ENCODE data around the gene SCN2B. TPM values are rescaled to one million over a fixed set of nuclear protein-coding genes. Genes with fewer than 3 reads are reported as not detected.

The SCN2B gene
- total RNA-seq, 6 experiments from 2014 or later = not detected

GRCh38 chr11:118168316-118168715 is 8.1 kb downstream of the SCN2B start:
- DNase-seq (peak in 1 of 3 donors; percentile 41), ATAC-seq (no peak)
- Histone ChIP-seq H3K36me3 (no peaks in the 10 kb centered on the region), H3K9me3 (no peaks in the 10 kb centered on the region), H3K4me1 (peaks cover 0 to 5% (median 0%) of the 10 kb centered on the region in 4 donors), H3K4me3 (no peak overlapping the region), H3K27ac (no peak overlapping the region), H3K27me3 (no peaks in the 10 kb centered on the region)
- intact Hi-C loops (cut with DNase I) = no loop called here
- WGBS (ENCODE audit: insufficient coverage, low coverage, low lambda C conversion rate, missing lambda C conversion rate) = no CpG with 5 or more reads among the region's 8 CpGs
- TF ChIP-seq POLR2A (IDR thresholded peaks at IDR 0.05) = no peak
- TF ChIP-seq CTCF (IDR thresholded peaks at IDR 0.05) = no peak

- DNase-seq (peak in 1 of 3 donors; percentile 27), ATAC-seq (no peak)
- H3K36me3 ChIP-seq = no peaks in the 10 kb centered on the region
- H3K27ac ChIP-seq = no peak overlapping the region
- no peaks in the 10 kb centered on the region for H3K9me3 ChIP-seq
- peaks cover 0 to 5% (median 0%) of the 10 kb centered on the region in 4 donors for H3K4me1 ChIP-seq
- H3K4me3 ChIP-seq = no peak overlapping the region
- WGBS (ENCODE audit: insufficient coverage, low coverage, low lambda C conversion rate, missing lambda C conversion rate) = 60% methylated on average over 5 of the region's 12 CpGs
- H3K27me3 ChIP-seq = no peaks in the 10 kb centered on the region
- intact Hi-C loops (cut with DNase I) = no loop called here
- TF ChIP-seq CTCF (IDR thresholded peaks at IDR 0.05) = no peak
- no peak for TF ChIP-seq POLR2A (IDR thresholded peaks at IDR 0.05)
Observed at GRCh38 chr11:118167906-118168305, 8.5 kb downstream of the SCN2B start.

GRCh38 chr11:118167253-118167652 is 9.2 kb downstream of the SCN2B start:
- Histone ChIP-seq H3K4me3 (no peak overlapping the region), H3K27me3 (no peaks in the 10 kb centered on the region), H3K9me3 (no peaks in the 10 kb centered on the region), H3K27ac (no peak overlapping the region), H3K4me1 (peaks cover 0 to 5% (median 0%) of the 10 kb centered on the region in 4 donors), H3K36me3 (no peaks in the 10 kb centered on the region)
- DNase-seq (no peak), ATAC-seq (no peak)
- WGBS (ENCODE audit: insufficient coverage, low coverage, low lambda C conversion rate, missing lambda C conversion rate) = 72% methylated on average over 2 of the region's 2 CpGs
- no peak for TF ChIP-seq POLR2A (IDR thresholded peaks at IDR 0.05)
- TF ChIP-seq CTCF (IDR thresholded peaks at IDR 0.05) = no peak
- intact Hi-C loops (cut with DNase I) = no loop called here

GRCh38 chr11:118166641-118167040 is 9.8 kb downstream of the SCN2B start:
- WGBS (ENCODE audit: insufficient coverage, low coverage, low lambda C conversion rate, missing lambda C conversion rate) = 80% methylated on average over 7 of the region's 17 CpGs
- H3K27me3 ChIP-seq = no peaks in the 10 kb centered on the region
- DNase-seq (peak in 1 of 3 donors; percentile 31), ATAC-seq (no peak)
- H3K4me1 ChIP-seq = peaks cover 0 to 3% (median 0%) of the 10 kb centered on the region in 4 donors
- TF ChIP-seq CTCF (IDR thresholded peaks at IDR 0.05) = no peak
- TF ChIP-seq POLR2A (IDR thresholded peaks at IDR 0.05) = no peak
- H3K9me3 ChIP-seq = no peaks in the 10 kb centered on the region
- no peak overlapping the region for H3K4me3 ChIP-seq
- H3K27ac ChIP-seq = no peak overlapping the region
- intact Hi-C loops (cut with DNase I) = no loop called here
- H3K36me3 ChIP-seq = no peaks in the 10 kb centered on the region

GRCh38 chr11:118164885-118165284 is 11.6 kb downstream of the SCN2B start:
- no peak overlapping the region for H3K4me3 ChIP-seq
- ATAC-seq (no peak), DNase-seq (peak in 1 of 3 donors; percentile 26)
- H3K4me1 ChIP-seq = no peaks in the 10 kb centered on the region
- H3K27ac ChIP-seq = no peak overlapping the region
- 20% methylated on average over 1 of the region's 2 CpGs for WGBS (ENCODE audit: insufficient coverage, low coverage, low lambda C conversion rate, missing lambda C conversion rate)
- TF ChIP-seq POLR2A (IDR thresholded peaks at IDR 0.05) = no peak
- TF ChIP-seq CTCF (IDR thresholded peaks at IDR 0.05) = no peak
- H3K9me3 ChIP-seq = no peaks in the 10 kb centered on the region
- intact Hi-C loops (cut with DNase I) = no loop called here
- H3K27me3 ChIP-seq = no peaks in the 10 kb centered on the region
- no peaks in the 10 kb centered on the region for H3K36me3 ChIP-seq
